D721Med (cell line): ENCODE measurements around the gene OPA3.

Experiments
- DNase-seq: peaks from one replicate; pipeline ENCODE4 v3.0.0; 2011; ENCODE audit warnings: low spot score; ENCODE audit not compliant: insufficient read length
- FAIRE-seq: peaks from 2 replicates; lab custom pipeline; 2011; peaks lifted over from hg19 to GRCh38; lab: Jason Lieb, UNC
- CTCF ChIP-seq: IDR thresholded peaks from 2 replicates; pipeline ENCODE4 v1.5.1; 2012; ENCODE audit warnings: mild to moderate bottlenecking, control low read depth; ENCODE audit not compliant: insufficient read depth; ENCODE audit errors: missing control alignments

OPA3 gene

GRCh38 chr19:45501730-45502014, 82.9 kb downstream of the OPA3 start:
- FAIRE-seq (no peak), DNase-seq (no peak)

GRCh38 chr19:45500918-45501729, 83.5 kb downstream of the OPA3 start:
- DNase-seq, result no peak
- FAIRE-seq, result no peak
- TF ChIP-seq CTCF, result no peak

More at GRCh38 chr19:45501730-45502014, 82.9 kb downstream of the OPA3 start:
- TF ChIP-seq CTCF, result no peak

- no peak for TF ChIP-seq CTCF
- DNase-seq, result peak; percentile 84
These were observed 85.1 kb downstream of the OPA3 start for GRCh38 chr19:45499196-45500180.

GRCh38 chr19:45498411-45499195, 86.0 kb downstream of the OPA3 start, which contains the start of gene PPM1N:
PPM1N (plus strand) TSS chr19:45498443; CDS start chr19:45498473, 30 bp downstream.
- FAIRE-seq (no peak), DNase-seq (peak; percentile 53)

More at GRCh38 chr19:45499196-45500180, 85.1 kb downstream of the OPA3 start:
- peak; percentile 44 for FAIRE-seq

GRCh38 chr19:45497791-45498190, 86.8 kb downstream of the OPA3 start:
- TF ChIP-seq CTCF, result no peak
- no peak for FAIRE-seq
- no peak for DNase-seq

More at GRCh38 chr19:45498411-45499195, 86.0 kb downstream of the OPA3 start, which contains the start of gene PPM1N:
- no peak for TF ChIP-seq CTCF

- peak; percentile 41 for DNase-seq
- no peak for TF ChIP-seq CTCF
- FAIRE-seq, result no peak
These were observed 88.2 kb downstream of the OPA3 start for GRCh38 chr19:45496349-45496953.
